ENCODE measurements around the gene ALDH18A1. TPM values are rescaled to one million over a fixed set of nuclear protein-coding genes. Genes with fewer than 3 reads are reported as not detected.

The ALDH18A1 gene
- total and polyA plus RNA-seq, 2 of the 8 experiments (the other 6 are each of a cell fraction or from before 2014, with no cell fraction given) = 59.6 to 128 TPM

GRCh38 chr10:95618101-95618500, 38.4 kb downstream of the ALDH18A1 start:
- Histone ChIP-seq H3K23ac (ENCODE audit: insufficient read length) (no peak overlapping the region), H3K4me3 (ENCODE audit: extremely low read depth in 1 of 4, insufficient read depth in 2 of 4, low read depth in 3 of 4, low read length in 4 of 4) (no peak overlapping the region), H4K8ac (ENCODE audit: extremely low read depth, insufficient read depth, low read length) (no peak overlapping the region), H2AFZ (ENCODE audit: low read length) (no peak overlapping the region), H3K4me2 (ENCODE audit: insufficient read depth in 1 of 2, low read depth in 2 of 2, low read length in 2 of 2) (no peak overlapping the region), H4K20me1 (replicated peaks in 1 of 2; ENCODE audit: control insufficient read depth in 1 of 2, insufficient read depth in 2 of 2, low read length in 2 of 2) (peaks cover 0 to 2% of the 10 kb centered on the region in 2 experiments), H2BK5ac (ENCODE audit: low read depth, low read length) (no peak overlapping the region), H3K79me2 (ENCODE audit: control insufficient read depth in 1 of 2, insufficient read depth in 2 of 2, low read length in 2 of 2) (no peaks in the 10 kb centered on the region), H4K5ac (ENCODE audit: insufficient read length, low read depth, low read length) (no peak overlapping the region), H3K36me3 (ENCODE audit: control insufficient read depth in 2 of 4, insufficient read depth in 4 of 4, low read length in 3 of 4) (peaks cover 23 to 55% (median 43%) of the 10 kb centered on the region in 4 experiments), H3K14ac (ENCODE audit: insufficient read length) (no peak overlapping the region), H3K79me1 (ENCODE audit: low read depth, low read length) (no peaks in the 10 kb centered on the region), H2AK5ac (ENCODE audit: low read depth, low read length) (no peak overlapping the region), H2BK15ac (ENCODE audit: low read length) (no peak overlapping the region), H3K27me3 (replicated peaks in 1 of 4; ENCODE audit: control insufficient read depth in 3 of 4, extremely low read depth in 1 of 4, insufficient read depth in 3 of 4, low read length in 3 of 4) (no peaks in the 10 kb centered on the region), H2BK120ac (replicated peaks; ENCODE audit: low read depth, low read length) (no peak overlapping the region), H3K27ac (ENCODE audit: low read depth, low read length) (no peak overlapping the region), H3K9ac (replicated peaks in 1 of 4; ENCODE audit: extremely low read depth in 1 of 4, low read depth in 3 of 4, low read length in 3 of 4) (no peak overlapping the region), H2BK20ac (ENCODE audit: low read length) (no peak overlapping the region), H3K4ac (replicated peaks; ENCODE audit: insufficient read length, low read depth, low read length) (no peak overlapping the region), H3K18ac (ENCODE audit: extremely low read depth, low read length) (no peak overlapping the region), H3K23me2 (ENCODE audit: low read depth, low read length) (no peaks in the 10 kb centered on the region), H2BK12ac (ENCODE audit: low read depth, low read length) (no peak overlapping the region), H3K56ac (replicated peaks; ENCODE audit: insufficient read length, low read depth, low read length) (no peak overlapping the region), H3K4me1 (replicated peaks in 1 of 4; ENCODE audit: control insufficient read depth in 3 of 4, insufficient read depth in 4 of 4, low read length in 3 of 4) (no peaks in the 10 kb centered on the region), H4K91ac (replicated peaks; ENCODE audit: insufficient read length, low read length) (no peak overlapping the region), H3K9me3 (ENCODE audit: insufficient read depth in 2 of 2, low read depth in 1 of 2, low read length in 1 of 2) (no peaks in the 10 kb centered on the region; a peak in 1 of 4 replicates)
- ChIA-PET CTCF (ENCODE audit: partially characterized antibody) (interaction anchor here (1.7 kb wide), 1 partner anchor 245 kb away, joined by 3 read pairs; no protein-coding TSS in a partner anchor), POLR2A (ENCODE audit: partially characterized antibody) (no interaction called here)
- no peak for DNase-seq (ENCODE audit: low read depth in 1 of 2, low spot score in 2 of 2)
- FAIRE-seq = no peak
- TF ChIP-seq POLR2A (IDR thresholded peaks at IDR 0.05; ENCODE audit: control extremely low read depth in 1 of 2, low read depth in 2 of 2, low read length in 2 of 2) = no peak
- no peak for TF ChIP-seq SIX5 (IDR thresholded peaks at IDR 0.05; ENCODE audit: low read depth, low read length)
- no peak for TF ChIP-seq TEAD4 (IDR thresholded peaks at IDR 0.05; ENCODE audit: low read depth, low read length)
- TF ChIP-seq POU5F1 (IDR thresholded peaks at IDR 0.05; ENCODE audit: low read depth, low read length) = no peak
- TF ChIP-seq E2F6 (IDR thresholded peaks at IDR 0.05) = no peak
- no peak for TF ChIP-seq POLR2AphosphoS5 (IDR thresholded peaks at IDR 0.05; ENCODE audit: low read depth, low read length)
- 80% methylated on average over 4 of the region's 4 CpGs; no CpG with 5 or more reads in 1 of the 2 experiments for WGBS, 2 experiments (ENCODE audit: extremely low coverage in 1 of 2, insufficient coverage in 1 of 2, insufficient read length in 1 of 2, insufficient replicate concordance in 2 of 2, low coverage in 1 of 2, low lambda C conversion rate in 2 of 2, missing lambda C conversion rate in 1 of 2)

Data from H1 (cell line).